HepG2 (cell line): ENCODE measurements around the gene SINHCAF. TPM values are rescaled to one million over a fixed set of nuclear protein-coding genes. Genes with fewer than 3 reads are reported as not detected.

Source experiments
- AGO2 ChIP-seq: fragments of 200-400 bp; formaldehyde crosslinking; optimal IDR thresholded peaks from 2 replicates; pipeline ENCODE3; 2017; ENCODE audit warnings: mild to moderate bottlenecking, low read depth, low read length, moderate library complexity
- FOXC1 ChIP-seq: sonication (generic); formaldehyde crosslinking; IDR thresholded peaks from 2 replicates; pipeline ENCODE4 v1.8.0; 2022; ENCODE audit warnings: mild to moderate bottlenecking, missing genetic modification reagents, borderline replicate concordance
- GFI1 ChIP-seq: sonication (generic); formaldehyde crosslinking; IDR thresholded peaks from 2 replicates; pipeline ENCODE4 v1.5.0; 2020; ENCODE audit warnings: missing genetic modification reagents, mild to moderate bottlenecking, borderline replicate concordance
- GZF1 ChIP-seq: sonication (generic); formaldehyde crosslinking; IDR thresholded peaks from 2 replicates; pipeline ENCODE4 v1.5.1; 2020; ENCODE audit warnings: mild to moderate bottlenecking, missing genetic modification reagents
- HDAC1 ChIP-seq: sonication (generic); formaldehyde crosslinking; IDR thresholded peaks from 2 replicates; pipeline ENCODE4 v1.5.1; 2020; ENCODE audit warnings: mild to moderate bottlenecking, missing genetic modification reagents
- HES4 ChIP-seq: sonication (generic); formaldehyde crosslinking; IDR thresholded peaks from 2 replicates; pipeline ENCODE4 v1.9.0; 2021; ENCODE audit warnings: mild to moderate bottlenecking, missing genetic modification reagents, borderline replicate concordance
- NBN ChIP-seq: fragments of 450-650 bp; conservative IDR thresholded peaks from 2 replicates; pipeline ENCODE4 v1.6.1; 2017
- PHF5A ChIP-seq: IDR thresholded peaks from one replicate; pipeline ENCODE4 v1.6.1; 2018; ENCODE audit warnings: low read depth, missing genetic modification reagents; ENCODE audit not compliant: unreplicated experiment
- POGZ ChIP-seq: sonication (generic); formaldehyde crosslinking; IDR thresholded peaks from 2 replicates; pipeline ENCODE4 v1.4.0; 2020; ENCODE audit warnings: mild to moderate bottlenecking, missing genetic modification reagents
- POLR2G ChIP-seq: fragments of 200-400 bp; formaldehyde crosslinking; IDR thresholded peaks from 2 replicates; pipeline ENCODE4 v1.6.1; 2018; ENCODE audit warnings: mild to moderate bottlenecking, low read depth, low read length, moderate library complexity
- RFXAP ChIP-seq: sonication (generic); formaldehyde crosslinking; IDR thresholded peaks from 2 replicates; pipeline ENCODE4 v1.4.0; 2020; ENCODE audit warnings: missing genetic modification reagents, borderline replicate concordance
- SALL2 ChIP-seq: sonication (generic); formaldehyde crosslinking; IDR thresholded peaks from 2 replicates; pipeline ENCODE4 v1.8.1; 2023; ENCODE audit warnings: mild to moderate bottlenecking, missing genetic modification reagents, inconsistent platforms
- SRSF1 ChIP-seq: fragments of 200-400 bp; formaldehyde crosslinking; optimal IDR thresholded peaks from 2 replicates; pipeline ENCODE3; 2017; ENCODE audit warnings: mild to moderate bottlenecking, low read depth, low read length, moderate library complexity
- SSRP1 ChIP-seq: IDR thresholded peaks from 2 replicates; pipeline ENCODE4 v1.6.1; 2016; ENCODE audit warnings: control low read depth
- TAF1 ChIP-seq: sonication (generic); formaldehyde crosslinking; IDR thresholded peaks from 2 replicates; pipeline ENCODE4 v1.4.0; 2020; ENCODE audit warnings: missing genetic modification reagents
- ZFY ChIP-seq: sonication (generic); formaldehyde crosslinking; IDR thresholded peaks from 2 replicates; pipeline ENCODE4 v1.4.0; 2020; ENCODE audit warnings: missing genetic modification reagents
- ZNF33B ChIP-seq: sonication (generic); formaldehyde crosslinking; IDR thresholded peaks from 2 replicates; pipeline ENCODE4 v1.5.1; 2020; ENCODE audit warnings: mild to moderate bottlenecking, missing genetic modification reagents
- ZNF431 ChIP-seq: sonication (generic); formaldehyde crosslinking; IDR thresholded peaks from 2 replicates; pipeline ENCODE4 v1.9.0; 2022; ENCODE audit warnings: missing genetic modification reagents, low read depth, mild to moderate bottlenecking, borderline replicate concordance
- ZNF674 ChIP-seq: sonication (generic); formaldehyde crosslinking; IDR thresholded peaks from 2 replicates; pipeline ENCODE4 v1.5.0; 2020; ENCODE audit warnings: low read depth, mild to moderate bottlenecking, missing genetic modification reagents
- ZNF724P ChIP-seq: sonication (generic); formaldehyde crosslinking; IDR thresholded peaks from 2 replicates; pipeline ENCODE4 v1.8.0; 2022; ENCODE audit warnings: missing genetic modification reagents, borderline replicate concordance
- ZNF768 ChIP-seq: sonication (generic); formaldehyde crosslinking; IDR thresholded peaks from 2 replicates; pipeline ENCODE4 v1.4.0; 2020; ENCODE audit warnings: missing genetic modification reagents
- ZSCAN12 ChIP-seq: sonication (generic); formaldehyde crosslinking; IDR thresholded peaks from 2 replicates; pipeline ENCODE4 v1.9.0; 2021; ENCODE audit warnings: mild to moderate bottlenecking, missing genetic modification reagents
- polyA plus RNA-seq, 8 experiments: library from polyadenylated mRNA; depleted of rRNA in 3 of 8; stranded (reverse) in 7 of 8; unstranded in 1 of 8; fragments of >200 nt; fragmentation: Illumina TruSeq in 4 of 8; extraction: Trizol in 4 of 8; gene quantifications; 2 replicates each; pipeline versions ENCODE4 v1.2.1 to v1.2.3, GENCODE V29; 2011 to 2016; ENCODE audit warnings: low read depth in 4 of 8, missing spikeins in 1 of 8, mixed read lengths in 1 of 8; ENCODE audit not compliant: insufficient read depth in 1 of 8
- total RNA-seq, 5 experiments: library from RNA; depleted of rRNA; stranded (reverse); fragments of >200 nt; fragmentation: Illumina TruSeq; extraction: Trizol; gene quantifications; 2 replicates each; pipeline ENCODE4 v1.2.3, GENCODE V29; 2016; ENCODE audit warnings: low read depth in 1 of 5
- TF ChIP-seq, protein P1 (sequence below): sonication (generic); formaldehyde crosslinking; IDR thresholded peaks from 2 replicates; pipeline ENCODE4 v1.5.1; 2020; ENCODE audit warnings: mild to moderate bottlenecking, missing genetic modification reagents, borderline replicate concordance
- TF ChIP-seq, protein P2 (sequence below): sonication (generic); formaldehyde crosslinking; IDR thresholded peaks from 2 replicates; pipeline ENCODE4 v1.4.0; 2020; ENCODE audit warnings: missing genetic modification reagents

SINHCAF gene
- total and polyA plus RNA-seq, 2 of the 13 experiments (the other 11 are each of a cell fraction or from before 2014, with no cell fraction given): 54.6 to 97.8 TPM

DNA sequence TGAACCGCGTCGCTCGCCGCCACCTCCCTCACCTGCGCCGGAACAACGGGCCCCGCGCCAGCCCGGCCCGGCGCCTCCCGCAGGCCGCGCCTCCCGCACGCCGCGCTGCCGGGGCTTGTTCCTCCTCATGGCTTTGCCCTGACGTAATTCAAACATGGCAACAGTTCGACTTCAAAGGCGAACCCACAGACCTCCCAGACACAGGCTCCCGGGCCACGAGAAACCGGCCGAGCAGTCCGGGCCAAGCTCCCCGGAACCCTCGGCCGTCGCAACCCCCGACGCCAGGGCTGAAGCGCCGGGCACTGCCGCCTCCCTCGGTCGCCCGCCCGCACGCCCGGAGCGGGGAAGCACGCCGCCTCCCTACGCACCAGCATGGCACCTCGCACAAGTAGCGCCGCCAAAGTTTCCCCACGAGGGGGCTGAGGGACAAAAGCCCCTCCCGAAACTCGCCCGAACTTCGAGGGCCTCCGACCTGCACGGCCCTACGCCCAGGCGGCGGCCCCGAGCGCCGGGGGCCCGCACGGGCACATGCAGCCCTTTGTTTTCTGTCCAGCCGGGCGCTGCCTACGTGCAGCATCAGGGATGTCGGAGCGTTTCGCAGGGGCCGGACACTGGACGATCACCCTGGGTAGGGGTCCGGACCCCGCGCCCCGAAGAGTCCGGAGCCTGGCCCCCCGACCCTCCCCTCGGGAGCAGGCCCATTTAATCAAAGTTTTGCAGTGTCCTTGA lies 1.7 kb downstream of the SINHCAF start (continued):
- no peak for TF ChIP-seq ZNF33B
- peak; percentile 48; the same call in 1 of the 2 replicates for TF ChIP-seq ZNF768 (CRISPR knock-in tag)
- TF ChIP-seq, protein P1, sequence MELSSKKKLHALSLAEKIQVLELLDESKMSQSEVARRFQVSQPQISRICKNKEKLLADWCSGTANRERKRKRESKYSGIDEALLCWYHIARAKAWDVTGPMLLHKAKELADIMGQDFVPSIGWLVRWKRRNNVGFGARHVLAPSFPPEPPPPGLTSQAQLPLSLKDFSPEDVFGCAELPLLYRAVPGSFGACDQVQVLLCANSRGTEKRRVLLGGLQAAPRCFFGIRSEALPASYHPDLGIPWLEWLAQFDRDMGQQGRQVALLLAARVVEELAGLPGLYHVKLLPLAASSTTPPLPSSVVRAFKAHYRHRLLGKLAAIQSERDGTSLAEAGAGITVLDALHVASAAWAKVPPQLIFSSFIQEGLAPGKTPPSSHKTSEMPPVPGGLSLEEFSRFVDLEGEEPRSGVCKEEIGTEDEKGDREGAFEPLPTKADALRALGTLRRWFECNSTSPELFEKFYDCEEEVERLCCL (CRISPR knock-in tag): 0 out of 2 replicates have a peak, but pooled peaks have one; percentile 38
- TF ChIP-seq GZF1: peak; percentile 41; the same call in 1 of the 2 replicates
- 0 out of 2 replicates have a peak, but pooled peaks have one; percentile 35 for TF ChIP-seq POGZ (CRISPR knock-in tag)
- TF ChIP-seq ZSCAN12 (CRISPR knock-in tag): 0 out of 2 replicates have a peak, but pooled peaks have one; percentile 56
- peak; percentile 61 for TF ChIP-seq TAF1 (CRISPR knock-in tag)
- TF ChIP-seq SSRP1 (CRISPR knock-in tag): 0 out of 2 replicates have a peak, but pooled peaks have one; percentile 3
- TF ChIP-seq, protein P2, sequence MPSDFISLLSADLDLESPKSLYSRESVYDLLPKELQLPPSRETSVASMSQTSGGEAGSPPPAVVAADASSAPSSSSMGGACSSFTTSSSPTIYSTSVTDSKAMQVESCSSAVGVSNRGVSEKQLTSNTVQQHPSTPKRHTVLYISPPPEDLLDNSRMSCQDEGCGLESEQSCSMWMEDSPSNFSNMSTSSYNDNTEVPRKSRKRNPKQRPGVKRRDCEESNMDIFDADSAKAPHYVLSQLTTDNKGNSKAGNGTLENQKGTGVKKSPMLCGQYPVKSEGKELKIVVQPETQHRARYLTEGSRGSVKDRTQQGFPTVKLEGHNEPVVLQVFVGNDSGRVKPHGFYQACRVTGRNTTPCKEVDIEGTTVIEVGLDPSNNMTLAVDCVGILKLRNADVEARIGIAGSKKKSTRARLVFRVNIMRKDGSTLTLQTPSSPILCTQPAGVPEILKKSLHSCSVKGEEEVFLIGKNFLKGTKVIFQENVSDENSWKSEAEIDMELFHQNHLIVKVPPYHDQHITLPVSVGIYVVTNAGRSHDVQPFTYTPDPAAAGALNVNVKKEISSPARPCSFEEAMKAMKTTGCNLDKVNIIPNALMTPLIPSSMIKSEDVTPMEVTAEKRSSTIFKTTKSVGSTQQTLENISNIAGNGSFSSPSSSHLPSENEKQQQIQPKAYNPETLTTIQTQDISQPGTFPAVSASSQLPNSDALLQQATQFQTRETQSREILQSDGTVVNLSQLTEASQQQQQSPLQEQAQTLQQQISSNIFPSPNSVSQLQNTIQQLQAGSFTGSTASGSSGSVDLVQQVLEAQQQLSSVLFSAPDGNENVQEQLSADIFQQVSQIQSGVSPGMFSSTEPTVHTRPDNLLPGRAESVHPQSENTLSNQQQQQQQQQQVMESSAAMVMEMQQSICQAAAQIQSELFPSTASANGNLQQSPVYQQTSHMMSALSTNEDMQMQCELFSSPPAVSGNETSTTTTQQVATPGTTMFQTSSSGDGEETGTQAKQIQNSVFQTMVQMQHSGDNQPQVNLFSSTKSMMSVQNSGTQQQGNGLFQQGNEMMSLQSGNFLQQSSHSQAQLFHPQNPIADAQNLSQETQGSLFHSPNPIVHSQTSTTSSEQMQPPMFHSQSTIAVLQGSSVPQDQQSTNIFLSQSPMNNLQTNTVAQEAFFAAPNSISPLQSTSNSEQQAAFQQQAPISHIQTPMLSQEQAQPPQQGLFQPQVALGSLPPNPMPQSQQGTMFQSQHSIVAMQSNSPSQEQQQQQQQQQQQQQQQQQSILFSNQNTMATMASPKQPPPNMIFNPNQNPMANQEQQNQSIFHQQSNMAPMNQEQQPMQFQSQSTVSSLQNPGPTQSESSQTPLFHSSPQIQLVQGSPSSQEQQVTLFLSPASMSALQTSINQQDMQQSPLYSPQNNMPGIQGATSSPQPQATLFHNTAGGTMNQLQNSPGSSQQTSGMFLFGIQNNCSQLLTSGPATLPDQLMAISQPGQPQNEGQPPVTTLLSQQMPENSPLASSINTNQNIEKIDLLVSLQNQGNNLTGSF: 0 out of 2 replicates have a peak, but pooled peaks have one; percentile 24
- TF ChIP-seq POLR2G: peak; percentile 55; the same call in 1 of the 2 replicates
- peak; percentile 31; the same call in 1 of the 2 replicates for TF ChIP-seq HDAC1 (CRISPR knock-in tag)
- TF ChIP-seq SRSF1: peak; percentile 15
- TF ChIP-seq ZFY: peak; percentile 75
- peak; percentile 71 for TF ChIP-seq SALL2 (CRISPR knock-in tag)
- peak; percentile 56 for TF ChIP-seq AGO2
- no peak for TF ChIP-seq ZNF674 (CRISPR knock-in tag)
- peak; percentile 54; the same call in 1 of the 2 replicates for TF ChIP-seq HES4
- peak; percentile 19; the same call in 1 of the 2 replicates for TF ChIP-seq FOXC1 (CRISPR knock-in tag)
- TF ChIP-seq ZNF724P (CRISPR knock-in tag): peak; percentile 61; the same call in 1 of the 2 replicates
- peak; percentile 42; the same call in 1 of the 2 replicates for TF ChIP-seq RFXAP
- no peak for TF ChIP-seq PHF5A (CRISPR knock-in tag)
- TF ChIP-seq NBN: no peak
- TF ChIP-seq GFI1 (CRISPR knock-in tag): peak; percentile 48; the same call in 1 of the 2 replicates
- 0 out of 2 replicates have a peak, but pooled peaks have one; percentile 3 for TF ChIP-seq ZNF431
